Esophagus muscularis mucosa (tissue), 4 donors: ENCODE results near the gene MCM9. TPM values are rescaled to one million over a fixed set of nuclear protein-coding genes. Genes with fewer than 3 reads are reported as not detected.
A peak's percentile ranks its signal among the peaks of the same experiment; 100 is the strongest.

Experiments used
- DNase-seq: peaks from one replicate; pipeline ENCODE4 v3.0.0-alpha.2; 2017; ENCODE audit errors: extremely low spot score
- H3K27ac ChIP-seq, 4 donors: fragments of 200-600 bp; sonication (generic); replicated peaks in 1 of 4; 1 replicate in 3 of 4; 2 replicates in 1 of 4; pipeline ENCODE4 v1.5.1; 2016 to 2019; ENCODE audit warnings: mild to moderate bottlenecking in 1 of 4
- H3K27me3 ChIP-seq, 4 donors: fragments of 200-600 bp; sonication (generic); one replicate each; pipeline versions ENCODE4 v1.5.1 to v1.6.0; 2016 to 2019
- H3K36me3 ChIP-seq, 4 donors: fragments of 200-600 bp; sonication (generic); one replicate each; pipeline ENCODE4 v1.5.1; 2016 to 2019
- H3K4me1 ChIP-seq, 4 donors: fragments of 200-600 bp; sonication (generic); one replicate each; pipeline ENCODE4 v1.5.1; 2016 to 2019
- H3K4me3 ChIP-seq, 4 donors: fragments of 200-600 bp; sonication (generic); 1 replicate in 2 of 4; 2 replicates in 2 of 4; pipeline ENCODE4 v1.5.1; 2016 to 2019; ENCODE audit warnings: mild to moderate bottlenecking in 4 of 4, moderate library complexity in 1 of 4
- H3K9me3 ChIP-seq, 4 donors: fragments of 200-600 bp; sonication (generic); 1 replicate in 3 of 4; 2 replicates in 1 of 4; pipeline ENCODE4 v1.5.1; 2016 to 2019
- EP300 ChIP-seq: sonication (generic); formaldehyde crosslinking; IDR thresholded peaks from one replicate; pipeline ENCODE4 v1.6.1; 2017; ENCODE audit warnings: antibody characterized with exemption
- POLR2A ChIP-seq: fragments of 450-650 bp; IDR thresholded peaks from one replicate; pipeline ENCODE4 v1.6.1; 2017; ENCODE audit warnings: antibody characterized with exemption, moderate library complexity, mild to moderate bottlenecking, low read depth
- POLR2AphosphoS5 ChIP-seq, 2 donors: sonication (generic); formaldehyde crosslinking; IDR thresholded peaks; one replicate each; pipeline ENCODE4 v1.6.1; 2017; ENCODE audit warnings: antibody characterized with exemption in 2 of 2
- WGBS: methylation state at CpG from one replicate; pipeline ENCODE4 v1.1.5; 2018; 5-methylcytosine and 5-hydroxymethylcytosine counted together
- intact Hi-C: fragments of 100-400 bp; cut with DNase I; formaldehyde crosslinking; loops from one replicate; pipeline ENCODE4 v1.15.1; 2023
- total RNA-seq, 4 donors: library from RNA; depleted of rRNA; stranded (reverse); fragments of >200 nt; gene quantifications; one replicate each; pipeline versions ENCODE4 v1.1.0 to v1.2.1, GENCODE V29; 2016
- TF ChIP-seq, protein P1 (sequence below), 3 experiments: fragments of 200-600 bp in 2 of 3; fragments of 450-650 bp in 1 of 3; sonication (generic) in 2 of 3; IDR thresholded peaks; one replicate each; pipeline ENCODE4 v1.5.1; 2017 to 2019; ENCODE audit warnings: antibody characterized with exemption in 3 of 3, mild to moderate bottlenecking in 2 of 3, moderate library complexity in 1 of 3

Gene MCM9
- total RNA-seq, 4 donors from 2014 or later, result 10.8 to 18.1 (median 11.3) TPM

DNA sequence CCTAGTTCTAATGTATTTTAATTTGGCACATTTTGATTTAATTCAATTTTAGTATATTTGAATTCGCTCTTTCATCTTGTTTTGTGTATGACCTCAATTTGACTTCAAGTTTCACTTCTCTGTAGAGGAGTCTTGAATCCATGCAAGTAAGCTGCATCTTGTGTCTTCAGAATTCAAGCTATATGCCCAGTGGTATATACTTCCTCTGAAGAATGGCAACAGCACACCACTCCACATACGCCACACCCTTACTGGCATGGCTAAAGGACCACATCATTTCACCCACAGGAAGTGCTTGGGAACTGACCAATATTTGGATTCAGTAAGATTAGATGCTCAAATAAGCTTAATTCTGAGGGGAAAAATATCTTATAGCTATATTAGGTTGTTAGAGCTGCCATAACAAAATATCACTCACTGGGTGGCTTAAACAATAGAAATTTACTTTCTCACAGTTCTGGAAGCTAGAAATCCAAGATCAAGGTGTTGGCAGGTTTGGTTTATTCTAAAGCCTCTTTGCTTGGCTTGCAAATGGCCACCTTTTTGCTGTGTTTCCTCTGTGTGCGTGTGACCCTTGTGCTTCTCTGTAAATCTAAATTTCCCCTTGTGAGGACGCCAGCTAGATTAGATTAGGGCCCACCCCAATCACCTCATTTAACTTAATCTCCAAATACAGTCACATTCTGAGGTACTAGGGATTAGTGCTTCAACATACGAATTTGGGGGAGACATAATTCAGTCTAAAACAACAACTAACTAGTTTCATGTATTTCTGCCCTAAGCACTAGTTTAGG is 43.8 kb downstream of the MCM9 start:
- 84% methylated on average over 5 of the region's 5 CpGs for WGBS
- intact Hi-C loops, result loop anchor here (10.0 kb wide), 1 partner anchor 236 kb away; the partner anchor contains the start of gene CEP85L
- H3K9me3 ChIP-seq, result no peaks in the 10 kb centered on the region
- peaks cover 0 to 7% (median 0%) of the 10 kb centered on the region in 4 donors for H3K27me3 ChIP-seq
- H3K4me1 ChIP-seq, result peaks cover 13 to 33% (median 27%) of the 10 kb centered on the region in 4 donors
- no peaks in the 10 kb centered on the region for H3K36me3 ChIP-seq
- no peak for DNase-seq
- H3K4me3 ChIP-seq, result no peak overlapping the region
- TF ChIP-seq, protein P1, sequence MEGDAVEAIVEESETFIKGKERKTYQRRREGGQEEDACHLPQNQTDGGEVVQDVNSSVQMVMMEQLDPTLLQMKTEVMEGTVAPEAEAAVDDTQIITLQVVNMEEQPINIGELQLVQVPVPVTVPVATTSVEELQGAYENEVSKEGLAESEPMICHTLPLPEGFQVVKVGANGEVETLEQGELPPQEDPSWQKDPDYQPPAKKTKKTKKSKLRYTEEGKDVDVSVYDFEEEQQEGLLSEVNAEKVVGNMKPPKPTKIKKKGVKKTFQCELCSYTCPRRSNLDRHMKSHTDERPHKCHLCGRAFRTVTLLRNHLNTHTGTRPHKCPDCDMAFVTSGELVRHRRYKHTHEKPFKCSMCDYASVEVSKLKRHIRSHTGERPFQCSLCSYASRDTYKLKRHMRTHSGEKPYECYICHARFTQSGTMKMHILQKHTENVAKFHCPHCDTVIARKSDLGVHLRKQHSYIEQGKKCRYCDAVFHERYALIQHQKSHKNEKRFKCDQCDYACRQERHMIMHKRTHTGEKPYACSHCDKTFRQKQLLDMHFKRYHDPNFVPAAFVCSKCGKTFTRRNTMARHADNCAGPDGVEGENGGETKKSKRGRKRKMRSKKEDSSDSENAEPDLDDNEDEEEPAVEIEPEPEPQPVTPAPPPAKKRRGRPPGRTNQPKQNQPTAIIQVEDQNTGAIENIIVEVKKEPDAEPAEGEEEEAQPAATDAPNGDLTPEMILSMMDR (IDR thresholded peaks at IDR 0.05), result no peak
- no peak for TF ChIP-seq POLR2A
- TF ChIP-seq EP300, result no peak
- no peak for TF ChIP-seq POLR2AphosphoS5 (IDR thresholded peaks at IDR 0.05)
- H3K27ac ChIP-seq, result peak overlapping the region in 1 of 4 donors; percentile 98

DNA sequence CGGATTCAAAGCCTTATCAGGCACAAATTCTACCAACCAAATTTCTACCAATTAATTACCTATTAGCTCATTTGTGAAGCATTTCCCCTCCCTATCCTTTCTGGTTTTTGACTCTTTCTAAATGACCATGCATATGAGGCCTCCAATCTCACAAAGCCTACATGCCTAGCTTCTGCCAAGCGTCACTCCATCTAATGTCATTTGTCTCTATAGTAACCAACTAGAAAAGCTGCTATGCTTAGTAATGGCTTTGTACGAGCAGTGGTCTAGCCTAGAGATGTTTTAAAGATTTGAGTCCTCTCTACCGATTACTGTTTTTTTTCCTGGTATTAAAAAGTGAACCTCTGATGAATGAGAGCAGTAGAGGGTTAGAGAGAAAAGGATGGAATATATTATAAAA is 45.8 kb downstream of the MCM9 start:
- TF ChIP-seq, protein P1 (IDR thresholded peaks at IDR 0.05), result no peak
- TF ChIP-seq POLR2AphosphoS5 (IDR thresholded peaks at IDR 0.05) (no peak), POLR2A (no peak)
- no peaks in the 10 kb centered on the region for H3K27me3 ChIP-seq
- intact Hi-C loops, result no loop called here
- H3K4me3 ChIP-seq, result no peak overlapping the region
- 93% methylated on average over 4 of the region's 4 CpGs for WGBS
- no peak overlapping the region for H3K27ac ChIP-seq
- H3K9me3 ChIP-seq, result no peaks in the 10 kb centered on the region
- DNase-seq, result no peak
- H3K36me3 ChIP-seq, result no peaks in the 10 kb centered on the region
- H3K4me1 ChIP-seq, result peaks cover 4 to 23% (median 18%) of the 10 kb centered on the region in 4 donors

DNA sequence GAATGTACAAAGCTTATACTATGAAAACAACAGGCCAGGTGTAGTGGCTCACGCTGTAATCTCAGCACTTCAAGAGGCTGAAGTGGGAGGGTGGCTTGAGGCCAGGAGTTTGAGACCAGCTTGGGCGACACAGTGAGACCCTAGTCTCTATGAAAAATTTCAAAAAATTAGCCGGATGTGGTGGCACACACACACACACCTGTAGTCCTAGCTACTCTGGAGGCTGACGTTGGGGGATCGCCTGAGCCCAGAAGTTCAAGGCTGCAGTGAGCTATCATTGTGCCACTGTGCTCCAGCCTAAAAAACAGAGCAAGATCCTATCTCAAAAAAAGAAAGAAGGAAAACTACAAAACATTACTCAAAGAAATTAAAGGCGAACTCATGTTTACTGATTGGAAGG is 48.3 kb downstream of the MCM9 start:
- intact Hi-C loops, result no loop called here
- no peak for DNase-seq

DNA sequence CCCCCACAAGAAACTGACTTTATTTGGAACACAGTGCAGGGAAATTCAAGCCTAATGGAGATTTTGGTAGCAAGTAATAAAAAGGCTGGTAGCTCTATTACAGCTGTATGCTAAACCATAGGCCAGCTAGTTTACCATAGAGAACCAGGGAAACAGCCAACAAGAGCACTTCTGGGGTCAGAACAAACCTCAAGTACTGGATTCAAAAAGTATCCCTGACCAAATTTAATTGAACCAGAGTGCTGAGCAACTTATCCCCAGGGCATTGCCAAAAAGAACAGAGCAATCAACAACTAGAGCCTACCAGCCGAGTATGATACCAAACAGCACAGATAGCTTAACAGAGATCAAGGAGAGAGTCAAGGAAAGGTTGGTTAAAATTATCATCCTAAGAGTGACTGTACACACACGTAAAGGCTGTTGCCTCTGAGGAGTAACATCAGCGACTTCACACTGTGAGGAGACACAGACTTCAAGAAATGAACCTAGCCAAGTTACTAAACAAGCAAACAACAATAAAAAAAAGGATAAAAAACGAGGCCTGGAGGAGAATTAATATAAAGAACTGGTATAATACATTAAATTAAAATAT is 52.5 kb downstream of the MCM9 start:
- no peak overlapping the region for H3K27ac ChIP-seq
- 88% methylated on average over 4 of the region's 4 CpGs for WGBS
- no peak for DNase-seq
- intact Hi-C loops, result no loop called here
- H3K4me1 ChIP-seq, result peaks cover 0 to 5% (median under 1%) of the 10 kb centered on the region in 4 donors
- H3K9me3 ChIP-seq, result no peaks in the 10 kb centered on the region
- H3K36me3 ChIP-seq, result no peaks in the 10 kb centered on the region
- H3K27me3 ChIP-seq, result no peaks in the 10 kb centered on the region
- H3K4me3 ChIP-seq, result no peak overlapping the region
- TF ChIP-seq POLR2AphosphoS5 (IDR thresholded peaks at IDR 0.05), result no peak
- no peak for TF ChIP-seq EP300
- TF ChIP-seq, protein P1 (IDR thresholded peaks at IDR 0.05), result no peak
- no peak for TF ChIP-seq POLR2A

More for the DNA sequence above, 48.3 kb downstream of the MCM9 start:
- H3K27ac ChIP-seq, result no peak overlapping the region
- TF ChIP-seq POLR2A (no peak), EP300 (no peak)
- TF ChIP-seq, protein P1 (IDR thresholded peaks at IDR 0.05), result no peak
- H3K36me3 ChIP-seq, result no peaks in the 10 kb centered on the region
- H3K27me3 ChIP-seq, result no peaks in the 10 kb centered on the region
- 97% methylated on average over 6 of the region's 6 CpGs for WGBS
- no peak overlapping the region for H3K4me3 ChIP-seq
- H3K4me1 ChIP-seq, result peaks cover 0 to 8% (median 5%) of the 10 kb centered on the region in 4 donors
- no peaks in the 10 kb centered on the region for H3K9me3 ChIP-seq
